ENCODE measurements around the gene ELMO1.

DNA sequence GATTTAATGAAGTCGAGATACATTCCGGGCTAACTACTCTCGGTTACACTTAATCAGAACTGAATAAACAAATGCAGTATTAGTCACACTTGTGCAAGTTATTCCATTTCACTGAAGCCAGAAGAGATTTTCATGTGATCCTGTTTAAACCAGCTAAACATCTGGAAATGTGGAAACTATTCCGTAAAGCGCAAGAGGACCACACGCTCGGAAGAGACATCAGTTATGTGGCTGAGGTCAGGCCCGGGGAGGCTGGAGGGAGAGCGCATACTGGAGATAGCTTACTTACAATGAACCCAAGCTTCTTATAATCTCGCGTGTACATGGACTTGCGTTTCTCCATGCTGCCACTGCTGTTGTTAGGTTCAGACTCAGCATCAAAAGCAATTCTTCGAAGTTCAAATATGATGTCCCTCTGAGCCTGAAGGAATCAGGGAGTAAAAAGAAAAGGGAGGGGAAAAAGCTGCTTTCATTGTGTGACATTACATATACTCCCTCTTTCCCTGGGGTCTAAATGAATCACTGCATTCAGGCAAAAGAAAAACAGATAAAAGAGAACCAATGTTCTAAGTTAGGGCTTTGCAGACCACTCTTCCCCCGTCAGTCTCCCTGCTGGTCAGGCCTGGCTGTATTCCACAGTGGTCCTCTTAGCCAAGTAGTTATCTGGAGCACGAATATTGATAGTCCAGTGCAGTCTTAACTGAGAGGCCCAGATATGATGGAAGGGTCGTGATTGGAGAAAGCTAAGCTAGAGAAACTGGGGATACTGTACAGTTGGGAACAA, 237.4 kb downstream of the ELMO1 start:
- TF ChIP-seq CTCF (IDR thresholded peaks at IDR 0.05; ENCODE audit: borderline replicate concordance, extremely low read depth, low read length, poor library complexity, severe bottlenecking) (no peak), EZH2 (IDR thresholded peaks at IDR 0.05; ENCODE audit: borderline replicate concordance, low read depth, low read length, severe bottlenecking) (no peak)

All from DND-41 (cell line).